ENCODE data around the gene SYCE3. TPM values are rescaled to one million over a fixed set of nuclear protein-coding genes. Genes with fewer than 3 reads are reported as not detected.
A peak's percentile ranks its signal among the peaks of the same experiment; 100 is the strongest.

SYCE3 gene
- total and polyA plus RNA-seq, 9 donors: not detected

GRCh38 chr22:50600967-50601668 is 38.4 kb upstream of the SYCE3 start:
- H3K9me3 ChIP-seq: no peaks in the 10 kb centered on the region
- no peaks in the 10 kb centered on the region for H3K27me3 ChIP-seq
- TF ChIP-seq CTCF (IDR thresholded peaks at IDR 0.05) (no peak), POLR2A (IDR thresholded peaks at IDR 0.05) (no peak), EP300 (IDR thresholded peaks at IDR 0.05) (no peak)
- peaks cover 2% of the 10 kb centered on the region for H3K4me1 ChIP-seq (ENCODE audit: insufficient read depth)
- peak in 4 of 5 donors; percentile 54 to 78 (median 58) for DNase-seq
- H3K4me3 ChIP-seq: peak overlapping the region; percentile 39
- no peaks in the 10 kb centered on the region for H3K36me3 ChIP-seq
- H3K27ac ChIP-seq: no peak overlapping the region
- 5 to 31% (median 6%) methylated on average over 11 to 52 of the region's 52 CpGs for WGBS, 3 donors
- intact Hi-C loops (cut with DNase I): no loop called here

- WGBS, 3 donors: 0 to 1% (median 0%) methylated on average over 4 to 59 of the region's 61 CpGs
- intact Hi-C loops (cut with DNase I): no loop called here
- peaks cover 2% of the 10 kb centered on the region for H3K4me1 ChIP-seq (ENCODE audit: insufficient read depth)
- H3K36me3 ChIP-seq: no peaks in the 10 kb centered on the region
- H3K27me3 ChIP-seq: no peaks in the 10 kb centered on the region
- H3K9me3 ChIP-seq: no peaks in the 10 kb centered on the region
- DNase-seq: peak in 3 of 5 donors; percentile 36 to 70 (median 47)
- H3K27ac ChIP-seq: no peak within 1 kb of the TSS
- TF ChIP-seq EP300 (IDR thresholded peaks at IDR 0.05) (no peak), CTCF (IDR thresholded peaks at IDR 0.05) (no peak), POLR2A (IDR thresholded peaks at IDR 0.05) (no peak)
- H3K4me3 ChIP-seq: peak within 1 kb of the TSS; percentile 39
These were observed 37.8 kb upstream of the SYCE3 start, which contains the start of gene MAPK8IP2 for GRCh38 chr22:50600538-50600937. TSS of gene MAPK8IP2 (plus strand) at chr22:50600793. CDS start at chr22:50600819, 26 bp downstream.

- DNase-seq: peak; percentile 61 to 84 (median 79)
- peak overlapping the region; percentile 39 for H3K4me3 ChIP-seq
- no peaks in the 10 kb centered on the region for H3K9me3 ChIP-seq
- TF ChIP-seq POLR2A (IDR thresholded peaks at IDR 0.05) (no peak), CTCF (IDR thresholded peaks at IDR 0.05) (no peak), EP300 (IDR thresholded peaks at IDR 0.05) (no peak)
- WGBS, 3 donors: 11 to 15% (median 14%) methylated on average over 45 to 52 of the region's 52 CpGs
- H3K27me3 ChIP-seq: no peaks in the 10 kb centered on the region
- peaks cover 2% of the 10 kb centered on the region for H3K4me1 ChIP-seq (ENCODE audit: insufficient read depth)
- H3K36me3 ChIP-seq: no peaks in the 10 kb centered on the region
- no peak overlapping the region for H3K27ac ChIP-seq
- intact Hi-C loops (cut with DNase I): no loop called here
These were observed 37.2 kb upstream of the SYCE3 start for GRCh38 chr22:50599816-50600455.

GRCh38 chr22:50597097-50597496 is 34.4 kb upstream of the SYCE3 start:
- intact Hi-C loops (cut with DNase I): no loop called here
- no peak for DNase-seq
- Histone ChIP-seq H3K4me1 (ENCODE audit: insufficient read depth) (peaks cover 2% of the 10 kb centered on the region), H3K9me3 (no peaks in the 10 kb centered on the region), H3K4me3 (no peak overlapping the region), H3K27me3 (no peaks in the 10 kb centered on the region), H3K36me3 (no peaks in the 10 kb centered on the region), H3K27ac (no peak overlapping the region)
- WGBS, 3 donors: 74 to 89% (median 83%) methylated on average over 5 of the region's 5 CpGs
- no peak for TF ChIP-seq POLR2A (IDR thresholded peaks at IDR 0.05)
- no peak for TF ChIP-seq EP300 (IDR thresholded peaks at IDR 0.05)
- no peak for TF ChIP-seq CTCF (IDR thresholded peaks at IDR 0.05)
